OCI-LY7 (cell line): ENCODE measurements around the gene GIT2. TPM values are rescaled to one million over a fixed set of nuclear protein-coding genes. Genes with fewer than 3 reads are reported as not detected.

Experiments used
- BruUV-seq: library from RNA; stranded (reverse); fragments of 400-500 nt; replicated peaks from 2 replicates; lab custom pipeline; 2021; lab: Mats Ljungman, UMichigan
- CTCF ChIA-PET: fragments of 300-600 bp; sonication (Branson Sonifier 250); formaldehyde crosslinking; loops from one replicate; lab custom pipeline; 2022; ENCODE audit warnings: antibody characterized with exemption; ENCODE audit not compliant: unreplicated experiment; lab: Charles Lee
- POLR2A ChIA-PET: fragments of 300-600 bp; sonication (Branson Sonifier 250); formaldehyde crosslinking; loops from one replicate; lab custom pipeline; 2022; ENCODE audit warnings: antibody characterized with exemption; lab: Charles Lee
- DNase-seq: peaks from one replicate; pipeline ENCODE4 v3.0.0-alpha.2; 2015; ENCODE audit warnings: low spot score
- H2AFZ ChIP-seq: fragments of 200-600 bp; sonication (generic), shearing (Covaris generic); 2 replicates; pipeline ENCODE4 v1.6.1; 2014; ENCODE audit warnings: mild to moderate bottlenecking, antibody characterized with exemption, low read length, moderate library complexity
- H3K27ac ChIP-seq: fragments of 200-600 bp; sonication (generic); 2 replicates; pipeline ENCODE4 v1.5.1; 2014; ENCODE audit warnings: mixed run types, low read depth, mild to moderate bottlenecking, moderate library complexity, low read length, inconsistent platforms; ENCODE audit not compliant: poor library complexity, severe bottlenecking
- H3K36me3 ChIP-seq: fragments of 200-600 bp; sonication (generic); 2 replicates; pipeline ENCODE4 v1.6.1; 2014; ENCODE audit warnings: mild to moderate bottlenecking, antibody characterized with exemption, low read length, moderate library complexity, mixed read lengths; ENCODE audit not compliant: insufficient read depth
- H3K4me1 ChIP-seq: fragments of 200-600 bp; sonication (generic); 2 replicates; pipeline ENCODE4 v1.5.1; 2014; ENCODE audit warnings: mild to moderate bottlenecking, low read length; ENCODE audit not compliant: insufficient read depth, poor library complexity, severe bottlenecking
- H3K4me2 ChIP-seq: fragments of 200-600 bp; sonication (generic); 2 replicates; pipeline ENCODE4 v1.6.1; 2014; ENCODE audit warnings: mild to moderate bottlenecking, low read length
- H3K4me3 ChIP-seq: fragments of 200-600 bp; sonication (generic); 2 replicates; pipeline ENCODE4 v1.5.1; 2014; ENCODE audit warnings: mild to moderate bottlenecking, low read depth, low read length; ENCODE audit not compliant: poor library complexity, severe bottlenecking
- H3K79me2 ChIP-seq: fragments of 200-600 bp; sonication (generic); 2 replicates; pipeline ENCODE4 v1.6.1; 2016; ENCODE audit warnings: low read depth, mild to moderate bottlenecking, low read length, moderate library complexity, mixed read lengths; ENCODE audit not compliant: insufficient read depth
- H3K9me2 ChIP-seq: fragments of 200-600 bp; sonication (generic); 2 replicates; pipeline ENCODE4 v1.6.1; 2016; ENCODE audit warnings: mild to moderate bottlenecking, low read length, mixed read lengths; ENCODE audit not compliant: insufficient read depth
- H3K9me3 ChIP-seq: fragments of 200-600 bp; sonication (generic); 2 replicates; pipeline ENCODE4 v1.6.1; 2014; ENCODE audit warnings: mild to moderate bottlenecking, mixed run types, low read length, mixed read lengths
- H4K20me1 ChIP-seq: fragments of 200-600 bp; sonication (generic); 2 replicates; pipeline ENCODE4 v1.6.1; 2014; ENCODE audit warnings: mild to moderate bottlenecking, antibody characterized with exemption, low read length, moderate library complexity, mixed read lengths; ENCODE audit not compliant: insufficient read depth
- CTCF ChIP-seq: fragments of 200-600 bp; sonication (generic); conservative IDR thresholded peaks from 2 replicates; pipeline ENCODE4 v1.5.1; 2014; ENCODE audit warnings: mild to moderate bottlenecking, antibody characterized with exemption, low read length, moderate library complexity, mixed read lengths
- EZH2phosphoT487 ChIP-seq: fragments of 200-600 bp; sonication (generic); IDR thresholded peaks from 2 replicates; pipeline ENCODE4 v1.6.1; 2018; ENCODE audit warnings: low read depth, borderline replicate concordance, mild to moderate bottlenecking, mixed run types, antibody characterized with exemption, low read length, moderate library complexity, mixed read lengths
- intact Hi-C: fragments of 100-400 bp; cut with micrococcal nuclease; formaldehyde crosslinking; loops from one replicate; pipeline ENCODE4 v1.10.0; 2022; ENCODE audit not compliant: unreplicated experiment
- total RNA-seq, 2 experiments: library from RNA; depleted of rRNA in 1 of 2; stranded (reverse); fragments of >200 nt in 1 of 2; shearing (Covaris generic) in 1 of 2; gene quantifications; 2 replicates each; pipeline ENCODE4 v1.2.3, GENCODE V29; 2014 to 2022

The GIT2 gene
- total RNA-seq, 2 experiments from 2014 or later, result 57.1 to 123 TPM

GRCh38 chr12:109949089-109949488 is 47.1 kb downstream of the GIT2 start:
- H4K20me1 ChIP-seq, result no peaks in the 10 kb centered on the region
- TF ChIP-seq CTCF, result no peak
- no peak for TF ChIP-seq EZH2phosphoT487
- peaks cover 98% of the 10 kb centered on the region for H3K36me3 ChIP-seq
- CTCF ChIA-PET, result no interaction called here
- intact Hi-C loops, result loop anchor here (5.0 kb wide), 1 partner anchor 33 kb away; no protein-coding TSS in a partner anchor
- no peaks in the 10 kb centered on the region for H3K79me2 ChIP-seq
- peaks cover 4% of the 10 kb centered on the region for H3K4me1 ChIP-seq
- no peaks in the 10 kb centered on the region for H3K9me2 ChIP-seq
- no peak for DNase-seq
- POLR2A ChIA-PET, result interaction anchor here (0.5 kb wide), 1 partner anchor 77 kb away, joined by 4 read pairs; no protein-coding TSS in a partner anchor
- no peak overlapping the region for H3K27ac ChIP-seq
- no peak overlapping the region for H3K4me3 ChIP-seq
- no TSS peak for BruUV-seq
- H3K4me2 ChIP-seq, result no peak overlapping the region
- no peaks in the 10 kb centered on the region for H3K9me3 ChIP-seq
- no peak overlapping the region for H2AFZ ChIP-seq

GRCh38 chr12:109948368-109948767 is 47.8 kb downstream of the GIT2 start:
- Histone ChIP-seq H4K20me1 (no peaks in the 10 kb centered on the region), H3K9me3 (no peaks in the 10 kb centered on the region), H3K36me3 (peaks cover 98% of the 10 kb centered on the region), H3K4me3 (no peak overlapping the region), H2AFZ (no peak overlapping the region), H3K27ac (no peak overlapping the region), H3K4me2 (no peak overlapping the region), H3K4me1 (peaks cover 4% of the 10 kb centered on the region), H3K79me2 (no peaks in the 10 kb centered on the region), H3K9me2 (no peaks in the 10 kb centered on the region)
- intact Hi-C loops, result loop anchor here (5.0 kb wide), 1 partner anchor 34 kb away; no protein-coding TSS in a partner anchor
- ChIA-PET CTCF (no interaction called here), POLR2A (no interaction called here)
- TF ChIP-seq CTCF (no peak), EZH2phosphoT487 (no peak)
- DNase-seq, result no peak
- BruUV-seq, result no TSS peak

GRCh38 chr12:109947521-109947920 is 48.6 kb downstream of the GIT2 start:
- TF ChIP-seq EZH2phosphoT487, result no peak
- no peak for TF ChIP-seq CTCF
- Histone ChIP-seq H4K20me1 (no peaks in the 10 kb centered on the region), H3K79me2 (no peaks in the 10 kb centered on the region), H3K4me3 (no peak overlapping the region), H3K9me3 (no peaks in the 10 kb centered on the region), H3K36me3 (peaks cover 97% of the 10 kb centered on the region), H3K27ac (no peak overlapping the region), H3K4me1 (peaks cover 4% of the 10 kb centered on the region), H2AFZ (no peak overlapping the region), H3K9me2 (no peaks in the 10 kb centered on the region), H3K4me2 (no peak overlapping the region)
- intact Hi-C loops, result loop anchor here (5.0 kb wide), 1 partner anchor 35 kb away; no protein-coding TSS in a partner anchor
- no TSS peak for BruUV-seq
- ChIA-PET CTCF (no interaction called here), POLR2A (no interaction called here)
- no peak for DNase-seq
